Heart right ventricle (tissue), 16 donors: ENCODE data around the gene IMMP2L. TPM values are rescaled to one million over a fixed set of nuclear protein-coding genes. Genes with fewer than 3 reads are reported as not detected.

Experiments
- ATAC-seq, 8 donors: fragments of 200-7000 bp; cut with Tn5 transposase; one replicate each; pipeline ENCODE4 v1.9.1; 2020; ENCODE audit warnings: mild to moderate bottlenecking in 8 of 8, moderate library complexity in 8 of 8, moderate number of reproducible peaks in 1 of 8
- DNase-seq, 2 donors: peaks; one replicate each; pipeline ENCODE4 v3.0.0-alpha.2; 2020
- H3K27ac ChIP-seq, 10 donors: fragments of 200-600 bp; sonication (generic) in 2 of 10; one replicate each; pipeline versions ENCODE4 v1.5.0 to v1.8.0; 2020 to 2022; ENCODE audit warnings: mild to moderate bottlenecking in 3 of 10
- H3K27me3 ChIP-seq, 7 donors: fragments of 200-600 bp; one replicate each; pipeline ENCODE4 v1.8.0; 2021 to 2022; ENCODE audit warnings: mild to moderate bottlenecking in 2 of 7
- H3K36me3 ChIP-seq, 9 donors: fragments of 200-600 bp; sonication (generic) in 1 of 9; one replicate each; pipeline versions ENCODE4 v1.5.0 to v1.8.0; 2020 to 2022; ENCODE audit warnings: mild to moderate bottlenecking in 2 of 9
- H3K4me1 ChIP-seq, 9 donors: fragments of 200-600 bp; sonication (generic) in 1 of 9; one replicate each; pipeline versions ENCODE4 v1.5.0 to v1.8.0; 2020 to 2022; ENCODE audit warnings: mild to moderate bottlenecking in 4 of 9
- H3K4me3 ChIP-seq, 10 donors: fragments of 200-600 bp; sonication (generic) in 2 of 10; one replicate each; pipeline versions ENCODE4 v1.5.0 to v1.8.0; 2020 to 2022; ENCODE audit warnings: mild to moderate bottlenecking in 7 of 10, moderate library complexity in 2 of 10
- H3K9me3 ChIP-seq, 11 donors: fragments of 200-600 bp in 10 of 11; sonication (generic) in 2 of 11; one replicate each; pipeline versions ENCODE4 v1.5.0 to v1.8.0; 2013 to 2022; ENCODE audit warnings: mild to moderate bottlenecking in 2 of 11, control low read depth in 1 of 11, moderate library complexity in 1 of 11
- WGBS, 2 donors: extraction: QIAGEN DNeasy Blood & Tissue Kit; methylation state at CpG; one replicate each; pipeline ENCODE4 v1.1.7; 2013; ENCODE audit warnings: inconsistent platforms in 1 of 2; 5-methylcytosine and 5-hydroxymethylcytosine counted together
- intact Hi-C, 10 donors: fragments of 100-400 bp; cut with DNase I; formaldehyde crosslinking; loops; one replicate each; pipeline versions ENCODE4 v1.11.1 to v1.14.2; 2022
- polyA plus RNA-seq, 2 donors: library from polyadenylated mRNA; stranded (reverse); fragments of 200-250 nt; gene quantifications; one replicate each; pipeline ENCODE4 v1.2.3, GENCODE V29; 2013
- total RNA-seq, 10 donors: library from RNA; stranded (reverse); fragmentation: NEBNext Ultra II Directional in 3 of 10; extraction: Animal tissue kit (Norgen Biotek cat#: 25700) in 3 of 10; gene quantifications; one replicate each; pipeline versions ENCODE4 v1.2.1 to v1.2.4, GENCODE V29; 2021 to 2023
- TF ChIP-seq, protein P1 (sequence below), 9 donors: fragments of 200-600 bp; sonication (generic) in 2 of 9; IDR thresholded peaks; one replicate each; pipeline versions ENCODE4 v1.5.0 to v1.8.0; 2021 to 2022; ENCODE audit warnings: antibody characterized with exemption in 9 of 9, mild to moderate bottlenecking in 5 of 9, moderate library complexity in 1 of 9
- donor health status: Arrhythmogenic right ventricular cardiomyopathy.
- donor health status: ischemic (EF 13 %, LVEDD 7.1; RV severe dilation, severe dysfunction).
- donor health status: healthy with polysubstance abuse.
- donor health status: DM: no; HTN: yes; CAD: no.
- donor health status: DM: no; HTN: no; CAD: no.
- donor health status: ischemic (EF 25% LVEDD 6.9; RV normal size, moderate dysfunction).
- donor health status: ischemic (EF 25% LVEDD 5.7; RV mildly dilated, moderate dysfunction).
- donor health status: healthy.
- donor health status: DM: yes; HTN: yes; CAD: no.
- donor health status: Ischemic cardiomyopathy.
- donor health status: ischemic (EF 35%, LVEDD 5.7; RV mildly dilated, moderate dysfunction).
- donor health status: nonischemic (EF 11% LVEDD 7.7; RV severe dilation, severe dysfunction).
- donor health status: DM: yes; HTN: yes; CAD: no.
- donor health status: PGD.
- donor health status: ischemic (EF 29% LVEDD 5.4; RV normal size, mild dysfunction).
- donor health status: nonischemic (EF 23%, LVEDD 6.1; RV moderate dilation, normal function).

The IMMP2L gene
- total and polyA plus RNA-seq, 12 donors = 4.3 to 20.8 (median 17.3) TPM

DNA sequence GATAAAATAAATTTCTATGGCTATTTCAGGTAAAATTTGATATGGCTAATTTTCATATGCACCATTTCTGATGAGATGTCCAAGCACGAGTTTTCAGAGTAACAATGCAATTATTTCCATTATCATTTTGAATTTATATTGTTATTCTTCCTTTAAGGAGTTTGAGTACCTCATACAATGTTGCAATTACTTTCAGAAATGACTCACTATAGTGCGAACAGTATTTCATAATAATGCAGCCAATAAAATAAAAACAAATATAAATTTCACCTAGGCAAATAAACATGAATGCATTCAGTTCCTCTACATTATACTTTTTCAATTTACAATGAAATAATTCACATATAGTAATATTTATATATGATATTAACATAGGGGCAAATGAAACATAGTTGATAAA is 550.1 kb downstream of the IMMP2L start:
- Histone ChIP-seq H3K4me1 (peaks cover 0 to 21% (median 0%) of the 10 kb centered on the region in 9 donors), H3K9me3 (no peaks in the 10 kb centered on the region), H3K27ac (no peak overlapping the region), H3K27me3 (no peaks in the 10 kb centered on the region), H3K36me3 (no peaks in the 10 kb centered on the region), H3K4me3 (no peak overlapping the region)
- TF ChIP-seq, protein P1, sequence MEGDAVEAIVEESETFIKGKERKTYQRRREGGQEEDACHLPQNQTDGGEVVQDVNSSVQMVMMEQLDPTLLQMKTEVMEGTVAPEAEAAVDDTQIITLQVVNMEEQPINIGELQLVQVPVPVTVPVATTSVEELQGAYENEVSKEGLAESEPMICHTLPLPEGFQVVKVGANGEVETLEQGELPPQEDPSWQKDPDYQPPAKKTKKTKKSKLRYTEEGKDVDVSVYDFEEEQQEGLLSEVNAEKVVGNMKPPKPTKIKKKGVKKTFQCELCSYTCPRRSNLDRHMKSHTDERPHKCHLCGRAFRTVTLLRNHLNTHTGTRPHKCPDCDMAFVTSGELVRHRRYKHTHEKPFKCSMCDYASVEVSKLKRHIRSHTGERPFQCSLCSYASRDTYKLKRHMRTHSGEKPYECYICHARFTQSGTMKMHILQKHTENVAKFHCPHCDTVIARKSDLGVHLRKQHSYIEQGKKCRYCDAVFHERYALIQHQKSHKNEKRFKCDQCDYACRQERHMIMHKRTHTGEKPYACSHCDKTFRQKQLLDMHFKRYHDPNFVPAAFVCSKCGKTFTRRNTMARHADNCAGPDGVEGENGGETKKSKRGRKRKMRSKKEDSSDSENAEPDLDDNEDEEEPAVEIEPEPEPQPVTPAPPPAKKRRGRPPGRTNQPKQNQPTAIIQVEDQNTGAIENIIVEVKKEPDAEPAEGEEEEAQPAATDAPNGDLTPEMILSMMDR (IDR thresholded peaks at IDR 0.05) = no peak
- WGBS, 2 donors = 86 to 95% methylated on average over 2 of the region's 2 CpGs
- DNase-seq (no peak), ATAC-seq (no peak)
- intact Hi-C loops = no loop called here

DNA sequence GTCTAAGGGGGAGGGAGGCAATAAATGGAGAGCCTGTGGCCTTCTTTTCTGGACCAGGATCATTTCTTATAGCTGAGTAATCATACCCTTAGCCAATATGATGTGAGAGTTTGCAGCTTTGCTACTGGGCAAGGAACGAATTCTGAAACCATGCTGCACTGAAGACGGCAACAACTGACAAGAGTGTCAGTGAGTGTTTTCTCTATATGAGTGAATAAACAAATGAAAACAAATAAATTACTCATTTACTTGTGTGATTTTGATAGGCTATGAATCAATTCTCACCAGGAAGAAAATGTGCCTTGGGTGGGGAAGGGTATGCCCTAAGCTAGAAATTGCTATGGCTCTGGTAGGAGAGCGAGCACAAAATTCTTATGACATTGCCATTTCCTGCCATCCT is 550.8 kb downstream of the IMMP2L start:
- intact Hi-C loops = no loop called here
- Histone ChIP-seq H3K27me3 (no peaks in the 10 kb centered on the region), H3K27ac (no peak overlapping the region), H3K4me1 (peaks cover 0 to 21% (median 0%) of the 10 kb centered on the region in 9 donors), H3K9me3 (no peaks in the 10 kb centered on the region), H3K36me3 (no peaks in the 10 kb centered on the region), H3K4me3 (no peak overlapping the region)
- ATAC-seq (no peak), DNase-seq (no peak)
- TF ChIP-seq, protein P1 (IDR thresholded peaks at IDR 0.05) = no peak
- WGBS, 2 donors = 94 to 97% methylated on average over 3 of the region's 3 CpGs

DNA sequence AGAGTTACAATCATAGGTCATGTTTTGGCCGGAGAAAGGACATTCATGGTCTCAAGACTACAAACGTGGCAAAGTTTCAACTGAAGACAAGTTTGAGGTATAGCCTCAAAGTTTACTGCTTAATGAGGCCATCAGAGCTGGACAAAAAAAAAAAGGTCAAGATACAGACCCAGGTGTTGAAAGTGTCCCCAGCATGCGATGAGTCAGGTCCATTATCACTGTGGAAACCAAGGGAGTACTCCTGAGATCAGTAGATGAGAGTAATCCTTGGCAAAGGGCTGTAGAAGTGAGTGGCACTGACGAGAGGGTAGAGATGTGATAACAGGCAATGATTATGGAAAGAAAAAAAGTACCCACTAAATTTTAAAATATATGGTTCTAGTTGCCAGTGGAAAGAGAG is 551.5 kb downstream of the IMMP2L start:
- intact Hi-C loops = no loop called here
- ATAC-seq = no peak
- Histone ChIP-seq H3K4me3 (no peak overlapping the region), H3K27me3 (no peaks in the 10 kb centered on the region), H3K36me3 (no peaks in the 10 kb centered on the region), H3K4me1 (peaks cover 0 to 21% (median 0%) of the 10 kb centered on the region in 9 donors), H3K9me3 (no peaks in the 10 kb centered on the region), H3K27ac (no peak overlapping the region)
- TF ChIP-seq, protein P1 (IDR thresholded peaks at IDR 0.05) = no peak
- no peak for DNase-seq
- 69 to 85% methylated on average over 4 of the region's 4 CpGs for WGBS, 2 donors

DNA sequence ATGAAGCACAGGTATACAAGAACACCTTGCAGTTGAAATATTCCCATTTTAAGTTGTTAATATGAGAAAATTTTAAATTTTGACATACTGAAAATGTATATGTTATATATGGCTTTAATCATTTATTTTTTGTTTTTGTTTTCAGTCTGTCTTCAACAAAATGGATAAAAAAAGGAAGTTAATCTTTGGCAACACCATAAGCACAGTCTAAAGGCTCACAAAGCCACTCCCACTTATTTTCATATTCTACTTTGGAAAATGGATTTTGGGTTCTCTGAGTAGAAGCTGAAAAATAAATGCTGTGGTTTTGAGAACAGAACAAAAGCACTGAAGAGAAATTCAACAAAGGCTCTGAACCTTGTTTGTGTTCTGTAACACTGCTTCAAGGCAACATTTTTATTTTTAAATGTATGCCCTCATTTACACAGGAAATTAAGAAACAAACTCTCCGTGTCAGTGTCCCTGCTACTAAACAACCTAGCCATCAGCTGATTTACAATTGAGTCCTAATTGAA is 552.7 kb downstream of the IMMP2L start:
- TF ChIP-seq, protein P1 (IDR thresholded peaks at IDR 0.05) = no peak
- intact Hi-C loops = no loop called here
- no peak overlapping the region for H3K27ac ChIP-seq
- no peaks in the 10 kb centered on the region for H3K9me3 ChIP-seq
- no peaks in the 10 kb centered on the region for H3K36me3 ChIP-seq
- ATAC-seq (no peak), DNase-seq (no peak)
- 63 to 86% methylated on average over 1 of the region's 1 CpG for WGBS, 2 donors
- peaks cover 0 to 21% (median 0%) of the 10 kb centered on the region in 9 donors for H3K4me1 ChIP-seq
- H3K27me3 ChIP-seq = no peaks in the 10 kb centered on the region
- H3K4me3 ChIP-seq = no peak overlapping the region
